HEK293T (cell line): ENCODE results near the gene LRRC7.

ENCODE experiments used
- FOXM1 ChIP-seq: fragments of 450-650 bp; IDR thresholded peaks from 2 replicates; pipeline ENCODE4 v1.6.1; 2017; ENCODE audit warnings: mild to moderate bottlenecking, borderline replicate concordance
- TARDBP ChIP-seq: fragments of 450-650 bp; IDR thresholded peaks from 2 replicates; pipeline ENCODE4 v1.6.1; 2016

GRCh38 chr1:69833536-69833935 lies 265.8 kb downstream of the LRRC7 start:
- no peak for TF ChIP-seq TARDBP
- no peak for TF ChIP-seq FOXM1
